Measurements from ENCODE around the gene SOX30.

DNA sequence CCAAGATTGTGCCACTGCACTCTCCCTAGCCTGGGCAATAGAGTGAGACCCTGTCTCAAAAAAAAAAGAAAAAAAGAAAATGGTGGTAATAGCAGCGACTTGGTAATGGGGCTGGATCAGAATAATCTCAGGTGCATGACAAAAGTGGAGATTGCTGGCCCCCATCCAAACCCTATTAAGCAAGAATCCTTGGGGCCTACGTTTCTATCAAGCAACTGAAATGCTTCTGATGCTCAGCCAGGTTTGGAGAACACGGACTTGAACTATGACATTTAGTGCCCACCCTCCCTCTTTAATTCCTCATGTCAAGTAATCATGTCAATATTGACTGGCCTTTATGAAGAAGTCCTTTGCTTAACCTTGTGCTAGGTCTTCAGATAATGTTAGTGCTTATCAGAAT lies 25.7 kb upstream of the SOX30 start:
- TF ChIP-seq CTCF (IDR thresholded peaks at IDR 0.05): no peak
- TF ChIP-seq EP300 (IDR thresholded peaks at IDR 0.05): no peak
- TF ChIP-seq POLR2A (IDR thresholded peaks at IDR 0.05): no peak

Data from gastroesophageal sphincter (tissue), 3 donors.